H9 (cell line): ENCODE data around the gene FRYL. TPM values are rescaled to one million over a fixed set of nuclear protein-coding genes. Genes with fewer than 3 reads are reported as not detected.

Source experiments
- DNase-seq: peaks from one replicate; pipeline ENCODE4 v3.0.0-alpha.2; 2017
- H2AFZ ChIP-seq: one replicate; pipeline ENCODE4 v1.6.1; 2013; ENCODE audit warnings: mild to moderate bottlenecking, low read length, control low read depth, moderate library complexity
- H2AK5ac ChIP-seq: 2 replicates; pipeline ENCODE4 v1.6.1; 2013; ENCODE audit warnings: low read length, control low read depth, mixed read lengths; ENCODE audit not compliant: insufficient read length
- H2BK120ac ChIP-seq: one replicate; pipeline ENCODE4 v1.6.1; 2013; ENCODE audit warnings: low read depth, mild to moderate bottlenecking, low read length, control low read depth, inconsistent platforms; ENCODE audit not compliant: poor library complexity, severe bottlenecking
- H2BK12ac ChIP-seq: 2 replicates; pipeline ENCODE4 v1.6.1; 2013; ENCODE audit warnings: low read length, control low read depth, mixed read lengths, low read depth; ENCODE audit not compliant: insufficient read length
- H2BK15ac ChIP-seq: 2 replicates; pipeline ENCODE4 v1.6.1; 2013; ENCODE audit warnings: low read depth, low read length, control low read depth
- H2BK20ac ChIP-seq: one replicate; pipeline ENCODE4 v1.6.1; 2013; ENCODE audit warnings: low read depth, mild to moderate bottlenecking, low read length, control low read depth, inconsistent platforms; ENCODE audit not compliant: poor library complexity, severe bottlenecking
- H2BK5ac ChIP-seq: 2 replicates; pipeline ENCODE4 v1.6.1; 2013; ENCODE audit warnings: low read length, control low read depth, mixed read lengths; ENCODE audit not compliant: insufficient read length
- H3K14ac ChIP-seq: 2 replicates; pipeline ENCODE4 v1.6.1; 2013; ENCODE audit warnings: low read length, control low read depth; ENCODE audit not compliant: insufficient read depth
- H3K18ac ChIP-seq: 2 replicates; pipeline ENCODE4 v1.6.1; 2013; ENCODE audit warnings: low read depth, mild to moderate bottlenecking, mixed read lengths, low read length, control low read depth; ENCODE audit not compliant: insufficient read length
- H3K23ac ChIP-seq: 2 replicates; pipeline ENCODE4 v1.6.1; 2013; ENCODE audit warnings: low read length, control low read depth, mixed read lengths, low read depth; ENCODE audit not compliant: insufficient read length
- H3K23me2 ChIP-seq: 2 replicates; pipeline ENCODE4 v1.6.1; 2013; ENCODE audit warnings: low read depth, mild to moderate bottlenecking, mixed read lengths, low read length, control low read depth; ENCODE audit not compliant: insufficient read length, poor library complexity, severe bottlenecking
- H3K27ac ChIP-seq: 2 replicates; pipeline ENCODE4 v1.5.1; 2013; ENCODE audit warnings: low read length, control low read depth, mixed read lengths, low read depth; ENCODE audit not compliant: insufficient read length
- H3K27me3 ChIP-seq: 2 replicates; pipeline ENCODE4 v1.6.1; 2013; ENCODE audit warnings: low read length, control low read depth, inconsistent platforms; ENCODE audit not compliant: insufficient read depth
- H3K4ac ChIP-seq: 2 replicates; pipeline ENCODE4 v1.6.1; 2013; ENCODE audit warnings: low read depth, mild to moderate bottlenecking, control low read depth, inconsistent platforms, low read length, moderate library complexity
- H3K4me1 ChIP-seq: 2 replicates; pipeline ENCODE4 v1.6.1; 2013; ENCODE audit warnings: low read length, control low read depth, inconsistent platforms; ENCODE audit not compliant: insufficient read depth
- H3K4me2 ChIP-seq: 2 replicates; pipeline ENCODE4 v1.6.1; 2013; ENCODE audit warnings: low read length, control low read depth, mixed read lengths; ENCODE audit not compliant: insufficient read length, insufficient read depth
- H3K56ac ChIP-seq: 2 replicates; pipeline ENCODE4 v1.6.1; 2013; ENCODE audit warnings: low read depth, mild to moderate bottlenecking, mixed read lengths, low read length, control low read depth; ENCODE audit not compliant: insufficient read length
- H3K79me1 ChIP-seq: 2 replicates; pipeline ENCODE4 v1.6.1; 2013; ENCODE audit warnings: low read depth, mild to moderate bottlenecking, moderate library complexity, low read length, control low read depth, inconsistent platforms; ENCODE audit not compliant: insufficient read depth, poor library complexity, severe bottlenecking
- H3K79me2 ChIP-seq: 2 replicates; pipeline ENCODE4 v1.6.1; 2013; ENCODE audit warnings: low read length, control low read depth, inconsistent platforms; ENCODE audit not compliant: insufficient read depth
- H3K9ac ChIP-seq: 2 replicates; pipeline ENCODE4 v1.6.1; 2013; ENCODE audit warnings: low read length, control low read depth, mixed read lengths; ENCODE audit not compliant: insufficient read length; ENCODE audit errors: extremely low read depth
- H3K9me3 ChIP-seq: one replicate; pipeline ENCODE4 v1.6.1; 2013; ENCODE audit warnings: low read depth, low read length, inconsistent platforms; ENCODE audit not compliant: control insufficient read depth
- H3T11ph ChIP-seq: one replicate; pipeline ENCODE4 v1.6.1; 2013; ENCODE audit warnings: mild to moderate bottlenecking, low read length, control low read depth, inconsistent platforms
- H4K20me1 ChIP-seq: one replicate; pipeline ENCODE4 v1.6.1; 2013; ENCODE audit not compliant: control insufficient read depth, insufficient read length, insufficient read depth
- H4K5ac ChIP-seq: 2 replicates; pipeline ENCODE4 v1.6.1; 2013; ENCODE audit warnings: low read depth, mild to moderate bottlenecking, mixed read lengths, low read length, control low read depth; ENCODE audit not compliant: insufficient read length
- H4K8ac ChIP-seq: replicated peaks from 2 replicates; pipeline ENCODE4 v1.6.1; 2013; ENCODE audit warnings: low read length, control low read depth, mixed read lengths, low read depth; ENCODE audit not compliant: insufficient read length
- H4K91ac ChIP-seq: 2 replicates; pipeline ENCODE4 v1.6.1; 2013; ENCODE audit warnings: low read depth, mild to moderate bottlenecking, moderate library complexity, mixed read lengths, low read length, control low read depth; ENCODE audit not compliant: insufficient read length
- H3K27ac Mint-ChIP-seq, 3 experiments: 2 replicates in 2 of 3; 3 replicates in 1 of 3; pipeline ENCODE4 v1.8.0; 2020 to 2021; ENCODE audit warnings: mixed read lengths in 3 of 3, mild to moderate bottlenecking in 1 of 3, moderate library complexity in 1 of 3
- H3K27me3 Mint-ChIP-seq: 2 replicates; pipeline ENCODE4 v1.8.0; 2021; ENCODE audit warnings: low read depth, mild to moderate bottlenecking, moderate library complexity, mixed read lengths
- H3K36me3 Mint-ChIP-seq, 3 experiments: 2 replicates in 2 of 3; 3 replicates in 1 of 3; pipeline ENCODE4 v1.8.0; 2020 to 2021; ENCODE audit warnings: low read depth in 3 of 3, mixed read lengths in 3 of 3; ENCODE audit not compliant: insufficient read depth in 1 of 3
- H3K4me1 Mint-ChIP-seq, 2 experiments: 2 replicates each; pipeline ENCODE4 v1.8.0; 2020; ENCODE audit warnings: mixed read lengths in 2 of 2
- H3K4me3 Mint-ChIP-seq, 2 experiments: 2 replicates in 1 of 2; 3 replicates in 1 of 2; pipeline ENCODE4 v1.8.0; 2020 to 2021; ENCODE audit warnings: mild to moderate bottlenecking in 2 of 2, mixed read lengths in 2 of 2, moderate library complexity in 1 of 2
- H3K9me3 Mint-ChIP-seq, 2 experiments: 2 replicates in 1 of 2; 3 replicates in 1 of 2; pipeline ENCODE4 v1.8.0; 2020; ENCODE audit warnings: mild to moderate bottlenecking in 2 of 2, mixed read lengths in 2 of 2, moderate library complexity in 1 of 2
- CTCF ChIP-seq: fragments of 200-600 bp; sonication (generic); conservative IDR thresholded peaks from 3 replicates; pipeline ENCODE4 v1.8.0; 2021; ENCODE audit warnings: antibody characterized with exemption, mild to moderate bottlenecking
- WGBS: extraction: QIAGEN DNeasy Blood & Tissue Kit; methylation state at CpG from one replicate; pipeline ENCODE4 v1.1.7; 2013; ENCODE audit warnings: missing lambda C conversion rate, low lambda C conversion rate, mixed read lengths; ENCODE audit not compliant: insufficient read length; ENCODE audit errors: extremely low coverage; 5-methylcytosine and 5-hydroxymethylcytosine counted together
- total RNA-seq: library from RNA; stranded (reverse); gene quantifications from 2 replicates; pipeline ENCODE4 v1.2.1, GENCODE V29; 2021

Gene FRYL
- total RNA-seq, 1 experiment from 2014 or later: 31.5 TPM

GRCh38 chr4:48553720-48554119 lies 226.4 kb downstream of the FRYL start:
- Histone ChIP-seq H3K23me2 (no peaks in the 10 kb centered on the region), H3K9ac (no peak overlapping the region), H4K91ac (no peak overlapping the region), H2BK20ac (no peak overlapping the region), H4K5ac (no peak overlapping the region), H3K18ac (no peak overlapping the region), H3T11ph (no peak overlapping the region), H4K8ac (no peak overlapping the region), H3K56ac (no peak overlapping the region), H3K14ac (no peak overlapping the region), H3K79me1 (no peaks in the 10 kb centered on the region), H2AK5ac (no peak overlapping the region), H3K4me1 (no peaks in the 10 kb centered on the region), H3K79me2 (no peaks in the 10 kb centered on the region), H3K27ac (no peak overlapping the region), H3K4ac (no peak overlapping the region), H3K27me3 (no peaks in the 10 kb centered on the region), H3K9me3 (no peaks in the 10 kb centered on the region), H2AFZ (no peak overlapping the region), H3K4me2 (no peak overlapping the region), H2BK12ac (no peak overlapping the region), H4K20me1 (no peaks in the 10 kb centered on the region), H3K23ac (no peak overlapping the region), H2BK15ac (no peak overlapping the region), H2BK5ac (no peak overlapping the region), H2BK120ac (no peak overlapping the region)
- no peak for DNase-seq
- WGBS: no CpG with 5 or more reads among the region's 1 CpG
- H3K36me3 Mint-ChIP-seq: peaks cover 19 to 49% (median 45%) of the 10 kb centered on the region in 3 experiments
- no peak overlapping the region for H3K27ac Mint-ChIP-seq
- no peaks in the 10 kb centered on the region for H3K4me1 Mint-ChIP-seq
- no peaks in the 10 kb centered on the region for H3K27me3 Mint-ChIP-seq
- H3K9me3 Mint-ChIP-seq: no peaks in the 10 kb centered on the region; a peak in 1 of 5 replicates
- TF ChIP-seq CTCF: no peak
- no peak overlapping the region for H3K4me3 Mint-ChIP-seq
